GM19023 (cell line): ENCODE measurements around the gene FHOD3.
"Not testable (repeated sequence)": the region's sequence is repeated elsewhere in the genome, so short reads cannot be mapped to it uniquely, and the experiment has no call there.

Experiments used
- ATAC-seq: cut with Tn5 transposase; IDR thresholded peaks from one replicate; pipeline ENCODE4 v1.9.1; 2021; ENCODE audit warnings: mild to moderate bottlenecking, moderate library complexity; ENCODE audit not compliant: unreplicated experiment

FHOD3 gene

GRCh38 chr18:36348331-36348730, 50.8 kb downstream of the FHOD3 start:
- no peak for ATAC-seq

GRCh38 chr18:36348971-36349417, 51.5 kb downstream of the FHOD3 start:
- no peak for ATAC-seq

GRCh38 chr18:36349552-36349951, 52.0 kb downstream of the FHOD3 start:
- no peak for ATAC-seq

GRCh38 chr18:36350251-36350651, 52.7 kb downstream of the FHOD3 start:
- no peak for ATAC-seq

GRCh38 chr18:36350839-36351469, 53.4 kb downstream of the FHOD3 start:
- no peak for ATAC-seq

- no peak for ATAC-seq
These were observed 54.9 kb downstream of the FHOD3 start for GRCh38 chr18:36352384-36352783.

- no peak for ATAC-seq
These were observed 57.5 kb downstream of the FHOD3 start for GRCh38 chr18:36354989-36355388.

- no peak for ATAC-seq
These were observed 58.0 kb downstream of the FHOD3 start for GRCh38 chr18:36355511-36355910.

- ATAC-seq = not testable (repeated sequence)
These were observed 59.2 kb downstream of the FHOD3 start for GRCh38 chr18:36356741-36357140.

- ATAC-seq = no peak
These were observed 60.6 kb downstream of the FHOD3 start for GRCh38 chr18:36358141-36358540.

- no peak for ATAC-seq
These were observed 62.9 kb downstream of the FHOD3 start for GRCh38 chr18:36360256-36360909.

GRCh38 chr18:36364911-36365624, 67.6 kb downstream of the FHOD3 start:
- no peak for ATAC-seq

- ATAC-seq = no peak
These were observed 68.6 kb downstream of the FHOD3 start for GRCh38 chr18:36365836-36366775.

- peak; percentile 77 for ATAC-seq
These were observed 69.7 kb downstream of the FHOD3 start for GRCh38 chr18:36366994-36367839.

- ATAC-seq = no peak
These were observed 71.4 kb downstream of the FHOD3 start for GRCh38 chr18:36368889-36369288.

- ATAC-seq = no peak
These were observed 75.4 kb downstream of the FHOD3 start for GRCh38 chr18:36372903-36373311.

GRCh38 chr18:36374262-36374661, 76.7 kb downstream of the FHOD3 start:
- ATAC-seq = no peak

- no peak for ATAC-seq
These were observed 77.6 kb downstream of the FHOD3 start for GRCh38 chr18:36375118-36375517.

GRCh38 chr18:36376361-36376760, 78.8 kb downstream of the FHOD3 start:
- no peak for ATAC-seq

GRCh38 chr18:36377626-36378025, 80.1 kb downstream of the FHOD3 start:
- no peak for ATAC-seq
